ENCODE measurements around the gene CACNA1C.

CACNA1C gene

GRCh38 chr12:2142068-2142467 lies 89.3 kb downstream of the CACNA1C start:
- DNase-seq, result no peak

- DNase-seq, result no peak
Observed at GRCh38 chr12:2144951-2145350, 92.2 kb downstream of the CACNA1C start.

GRCh38 chr12:2145433-2145998 lies 92.7 kb downstream of the CACNA1C start:
- DNase-seq, result no peak

GRCh38 chr12:2147335-2147734 lies 94.5 kb downstream of the CACNA1C start:
- no peak for DNase-seq

GRCh38 chr12:2149091-2149490 lies 96.3 kb downstream of the CACNA1C start:
- no peak for DNase-seq

- no peak for DNase-seq
Observed at GRCh38 chr12:2150833-2151232, 98.0 kb downstream of the CACNA1C start.

GRCh38 chr12:2151391-2151790 lies 98.6 kb downstream of the CACNA1C start:
- no peak for DNase-seq

GRCh38 chr12:2152134-2152533 lies 99.3 kb downstream of the CACNA1C start:
- DNase-seq, result no peak

GRCh38 chr12:2154050-2154449 lies 101.3 kb downstream of the CACNA1C start:
- no peak for DNase-seq

GRCh38 chr12:2154521-2154920 lies 101.7 kb downstream of the CACNA1C start:
- DNase-seq, result no peak

- no peak for DNase-seq
Observed at GRCh38 chr12:2156333-2156732, 103.5 kb downstream of the CACNA1C start.

- DNase-seq, result no peak
Observed at GRCh38 chr12:2160043-2160442, 107.3 kb downstream of the CACNA1C start.

- DNase-seq, result no peak
Observed at GRCh38 chr12:2161473-2161872, 108.7 kb downstream of the CACNA1C start.

GRCh38 chr12:2163177-2163941 lies 110.6 kb downstream of the CACNA1C start:
- DNase-seq, result no peak

- DNase-seq, result no peak
Observed at GRCh38 chr12:2165021-2165420, 112.2 kb downstream of the CACNA1C start.

- no peak for DNase-seq
Observed at GRCh38 chr12:2165927-2166326, 113.1 kb downstream of the CACNA1C start.

- no peak for DNase-seq
Observed at GRCh38 chr12:2166696-2167095, 113.9 kb downstream of the CACNA1C start.

- no peak for DNase-seq
Observed at GRCh38 chr12:2167231-2167630, 114.4 kb downstream of the CACNA1C start.

GRCh38 chr12:2168808-2169207 lies 116.0 kb downstream of the CACNA1C start:
- no peak for DNase-seq

GRCh38 chr12:2169489-2169888 lies 116.7 kb downstream of the CACNA1C start:
- DNase-seq, result no peak

- DNase-seq, result no peak
Observed at GRCh38 chr12:2169940-2170339, 117.2 kb downstream of the CACNA1C start.

- DNase-seq, result no peak
Observed at GRCh38 chr12:2170376-2170775, 117.6 kb downstream of the CACNA1C start.

- no peak for DNase-seq
Observed at GRCh38 chr12:2171672-2172426, 119.1 kb downstream of the CACNA1C start.

Measured in stimulated activated CD4-positive, alpha-beta T cell treated with anti-CD3 and anti-CD28 coated beads, Interleukin-4, amount 100 ng/mL, for 4 hours (primary cell).